H1 (cell line): ENCODE measurements around the gene NTN1. TPM values are rescaled to one million over a fixed set of nuclear protein-coding genes. Genes with fewer than 3 reads are reported as not detected.

Experiments
- CTCF ChIA-PET: fragments of 300-600 bp; sonication (Branson Sonifier 250); formaldehyde crosslinking; loops from one replicate; lab custom pipeline; 2021; ENCODE audit not compliant: partially characterized antibody; lab: Charles Lee
- POLR2A ChIA-PET: fragments of 300-600 bp; sonication (Branson Sonifier 250); formaldehyde crosslinking; loops from one replicate; lab custom pipeline; 2021; ENCODE audit warnings: inconsistent platforms; ENCODE audit not compliant: partially characterized antibody; lab: Charles Lee
- DNase-seq, 2 experiments: peaks; one replicate each; pipeline versions ENCODE4 v3.0.0 to v3.0.0-alpha.2; 2010 to 2022; ENCODE audit warnings: low spot score in 2 of 2, low read depth in 1 of 2, mixed read lengths in 1 of 2
- FAIRE-seq: peaks from 2 replicates; lab custom pipeline; 2011; peaks lifted over from hg19 to GRCh38; lab: Jason Lieb, UNC
- H2AFZ ChIP-seq: 2 replicates; pipeline ENCODE4 v1.8.1; 2012; ENCODE audit warnings: low read length, inconsistent platforms
- H2AK5ac ChIP-seq: 2 replicates; pipeline ENCODE4 v1.6.1; 2013; ENCODE audit warnings: low read depth, low read length
- H2BK120ac ChIP-seq: replicated peaks from 2 replicates; pipeline ENCODE3; 2013; ENCODE audit warnings: low read depth, low read length, inconsistent platforms
- H2BK12ac ChIP-seq: 2 replicates; pipeline ENCODE4 v1.6.1; 2013; ENCODE audit warnings: low read depth, low read length
- H2BK15ac ChIP-seq: 2 replicates; pipeline ENCODE4 v1.6.1; 2013; ENCODE audit warnings: low read length
- H2BK20ac ChIP-seq: 2 replicates; pipeline ENCODE4 v1.6.1; 2013; ENCODE audit warnings: low read length
- H2BK5ac ChIP-seq: 2 replicates; pipeline ENCODE4 v1.6.1; 2013; ENCODE audit warnings: low read depth, low read length
- H3K14ac ChIP-seq: 2 replicates; pipeline ENCODE4 v1.6.1; 2013; ENCODE audit warnings: inconsistent platforms; ENCODE audit not compliant: insufficient read length
- H3K18ac ChIP-seq: 2 replicates; pipeline ENCODE4 v1.6.1; 2013; ENCODE audit warnings: low read length; ENCODE audit errors: extremely low read depth
- H3K23ac ChIP-seq: 2 replicates; pipeline ENCODE4 v1.6.1; 2013; ENCODE audit warnings: inconsistent platforms; ENCODE audit not compliant: insufficient read length
- H3K23me2 ChIP-seq: 2 replicates; pipeline ENCODE4 v1.6.1; 2013; ENCODE audit warnings: low read depth, low read length
- H3K27ac ChIP-seq: 2 replicates; pipeline ENCODE4 v1.6.1; 2011; ENCODE audit warnings: low read depth, low read length, inconsistent platforms
- H3K27me3 ChIP-seq, 4 experiments: replicated peaks in 1 of 4; 1 replicate in 1 of 4; 2 replicates in 3 of 4; pipeline versions ENCODE4 v1.6.1 to v1.8.1; 2011 to 2013; ENCODE audit warnings: low read length in 3 of 4, mild to moderate bottlenecking in 3 of 4, inconsistent platforms in 2 of 4, mixed read lengths in 2 of 4, moderate library complexity in 1 of 4; ENCODE audit not compliant: control insufficient read depth in 3 of 4, insufficient read depth in 3 of 4; ENCODE audit errors: extremely low read depth in 1 of 4
- H3K36me3 ChIP-seq, 4 experiments: 2 replicates each; pipeline versions ENCODE4 v1.6.1 to v1.8.1; 2011 to 2013; ENCODE audit warnings: mild to moderate bottlenecking in 4 of 4, low read length in 3 of 4, moderate library complexity in 2 of 4, control low read depth in 1 of 4, inconsistent platforms in 1 of 4; ENCODE audit not compliant: insufficient read depth in 4 of 4, control insufficient read depth in 2 of 4
- H3K4ac ChIP-seq: replicated peaks from 2 replicates; pipeline ENCODE3; 2013; ENCODE audit warnings: low read length, low read depth, mixed read lengths, inconsistent platforms; ENCODE audit not compliant: insufficient read length
- H3K4me1 ChIP-seq, 4 experiments: replicated peaks in 1 of 4; 1 replicate in 1 of 4; 2 replicates in 3 of 4; pipeline versions ENCODE4 v1.6.1 to v1.8.1; 2011 to 2013; ENCODE audit warnings: low read length in 3 of 4, inconsistent platforms in 2 of 4, mixed read lengths in 1 of 4; ENCODE audit not compliant: insufficient read depth in 4 of 4, control insufficient read depth in 3 of 4
- H3K4me2 ChIP-seq, 2 experiments: 2 replicates each; pipeline versions ENCODE4 v1.6.1 to v1.8.1; 2011 to 2013; ENCODE audit warnings: low read depth in 2 of 2, low read length in 2 of 2, control low read depth in 1 of 2, inconsistent platforms in 1 of 2, mild to moderate bottlenecking in 1 of 2; ENCODE audit not compliant: insufficient read depth in 1 of 2
- H3K4me3 ChIP-seq, 4 experiments: fragments of 200-600, 300-600 bp in 1 of 4; sonication (generic), shearing (Covaris generic), sonication (Bioruptor Twin) in 1 of 4; 2 replicates each; pipeline versions ENCODE4 v1.5.1 to v1.8.1; 2011 to 2016; ENCODE audit warnings: low read length in 4 of 4, low read depth in 3 of 4, control low read depth in 2 of 4, inconsistent platforms in 2 of 4, mild to moderate bottlenecking in 2 of 4, mixed read lengths in 1 of 4, moderate library complexity in 1 of 4; ENCODE audit not compliant: insufficient read depth in 2 of 4; ENCODE audit errors: extremely low read depth in 1 of 4
- H3K56ac ChIP-seq: replicated peaks from 2 replicates; pipeline ENCODE3; 2013; ENCODE audit warnings: low read depth, mild to moderate bottlenecking, mixed read lengths, low read length, inconsistent platforms; ENCODE audit not compliant: insufficient read length
- H3K79me1 ChIP-seq: 2 replicates; pipeline ENCODE4 v1.6.1; 2013; ENCODE audit warnings: low read depth, low read length, control low read depth
- H3K79me2 ChIP-seq, 2 experiments: 2 replicates each; pipeline versions ENCODE4 v1.6.1 to v1.8.1; 2012 to 2013; ENCODE audit warnings: low read length in 2 of 2, mild to moderate bottlenecking in 2 of 2, inconsistent platforms in 1 of 2; ENCODE audit not compliant: insufficient read depth in 2 of 2, control insufficient read depth in 1 of 2
- H3K9ac ChIP-seq, 4 experiments: replicated peaks in 1 of 4; 1 replicate in 1 of 4; 2 replicates in 3 of 4; pipeline versions ENCODE4 v1.6.1 to v1.8.1; 2011 to 2013; ENCODE audit warnings: low read depth in 3 of 4, low read length in 3 of 4, control low read depth in 2 of 4, mild to moderate bottlenecking in 2 of 4, moderate library complexity in 2 of 4, inconsistent platforms in 1 of 4; ENCODE audit errors: extremely low read depth in 1 of 4
- H3K9me3 ChIP-seq, 2 experiments: 2 replicates each; pipeline versions ENCODE4 v1.6.1 to v1.8.1; 2012 to 2013; ENCODE audit warnings: mild to moderate bottlenecking in 2 of 2, moderate library complexity in 2 of 2, control low read depth in 1 of 2, inconsistent platforms in 1 of 2, low read depth in 1 of 2, low read length in 1 of 2, mixed read lengths in 1 of 2; ENCODE audit not compliant: insufficient read depth in 2 of 2
- H4K20me1 ChIP-seq, 2 experiments: replicated peaks in 1 of 2; 2 replicates each; pipeline versions ENCODE3 to v1.8.1; 2011 to 2013; ENCODE audit warnings: inconsistent platforms in 2 of 2, low read length in 2 of 2, mild to moderate bottlenecking in 1 of 2; ENCODE audit not compliant: insufficient read depth in 2 of 2, control insufficient read depth in 1 of 2
- H4K5ac ChIP-seq: 2 replicates; pipeline ENCODE4 v1.6.1; 2013; ENCODE audit warnings: low read length, low read depth, mixed read lengths, inconsistent platforms; ENCODE audit not compliant: insufficient read length
- H4K8ac ChIP-seq: 2 replicates; pipeline ENCODE4 v1.8.0; 2013; ENCODE audit warnings: mild to moderate bottlenecking, moderate library complexity, low read length, inconsistent platforms; ENCODE audit not compliant: insufficient read depth; ENCODE audit errors: extremely low read depth
- H4K91ac ChIP-seq: replicated peaks from 2 replicates; pipeline ENCODE3; 2013; ENCODE audit warnings: low read length, mixed read lengths, inconsistent platforms; ENCODE audit not compliant: insufficient read length
- ASH2L ChIP-seq: fragments of 200-600, 300-600 bp; sonication (generic); IDR thresholded peaks from one replicate; pipeline ENCODE4 v1.7.1; 2017; ENCODE audit warnings: low read length
- BACH1 ChIP-seq: IDR thresholded peaks from 2 replicates; pipeline ENCODE4 v1.6.1; 2012; ENCODE audit warnings: low read length, improper control_type of control experiment
- CTBP2 ChIP-seq: IDR thresholded peaks from 2 replicates; pipeline ENCODE4 v1.7.0; 2011; ENCODE audit warnings: borderline replicate concordance, mild to moderate bottlenecking, moderate library complexity, mixed read lengths, low read length; ENCODE audit not compliant: insufficient read depth, insufficient read length
- POLR2AphosphoS5 ChIP-seq: IDR thresholded peaks from 2 replicates; pipeline ENCODE4 v1.6.1; 2011; ENCODE audit warnings: low read depth, low read length
- RAD21 ChIP-seq, 2 experiments: IDR thresholded peaks in 1 of 2; conservative IDR thresholded peaks in 1 of 2; 2 replicates each; pipeline ENCODE4 v1.6.1; 2011; ENCODE audit warnings: low read depth in 2 of 2, low read length in 2 of 2, improper control_type of control experiment in 1 of 2, inconsistent platforms in 1 of 2, mild to moderate bottlenecking in 1 of 2, moderate library complexity in 1 of 2
- SP4 ChIP-seq: IDR thresholded peaks from 2 replicates; pipeline ENCODE4 v1.6.1; 2012; ENCODE audit warnings: low read length, inconsistent platforms
- TAF7 ChIP-seq: optimal IDR thresholded peaks from 2 replicates; pipeline ENCODE3; 2011; ENCODE audit warnings: low read depth, mild to moderate bottlenecking, inconsistent platforms, low read length, moderate library complexity, borderline replicate concordance
- TCF12 ChIP-seq: IDR thresholded peaks from 2 replicates; pipeline ENCODE4 v1.6.1; 2011; ENCODE audit warnings: low read depth, mild to moderate bottlenecking, low read length
- YY1 ChIP-seq: IDR thresholded peaks from 2 replicates; pipeline ENCODE4 v1.6.1; 2011; ENCODE audit warnings: low read depth, mild to moderate bottlenecking, low read length
- WGBS, 2 experiments: shearing (Covaris generic) in 1 of 2; methylation state at CpG; one replicate each; pipeline versions ENCODE4 v1.1.6 to v1.1.7; 2013 to 2015; ENCODE audit warnings: low lambda C conversion rate in 2 of 2, mixed read lengths in 2 of 2, inconsistent platforms in 1 of 2, low coverage in 1 of 2, missing lambda C conversion rate in 1 of 2; ENCODE audit not compliant: insufficient replicate concordance in 2 of 2, insufficient coverage in 1 of 2, insufficient read length in 1 of 2; ENCODE audit errors: extremely low coverage in 1 of 2, missing lambda C conversion rate in 1 of 2; 5-methylcytosine and 5-hydroxymethylcytosine counted together
- polyA plus RNA-seq, 7 experiments: library from polyadenylated mRNA; depleted of rRNA in 3 of 7; stranded (reverse) in 5 of 7; unstranded in 2 of 7; fragments of >200 nt in 5 of 7; fragments of 200-250 nt in 2 of 7; gene quantifications; 1 replicate in 5 of 7; 2 replicates in 1 of 7; 4 replicates in 1 of 7; pipeline versions ENCODE4 v1.2.1 to v1.2.3, GENCODE V29; 2011 to 2013; ENCODE audit warnings: missing spikeins in 2 of 7, mixed read lengths in 2 of 7
- total RNA-seq: library from RNA; stranded (reverse); fragmentation: NEBNext Ultra II Directional; extraction: Animal tissue kit (Norgen Biotek cat#: 25700); gene quantifications from 2 replicates; pipeline ENCODE4 v1.2.1, GENCODE V29; 2021

NTN1 gene
- total and polyA plus RNA-seq, 2 of the 8 experiments (the other 6 are each of a cell fraction or from before 2014, with no cell fraction given) = 2.0 to 2.3 TPM

GRCh38 chr17:9146064-9146463 is 124.8 kb downstream of the NTN1 start:
- FAIRE-seq (no peak), DNase-seq (no peak)
- H3K36me3 ChIP-seq = no peaks in the 10 kb centered on the region
- no peaks in the 10 kb centered on the region for H3K79me2 ChIP-seq
- WGBS, 2 experiments = 89% methylated on average over 4 of the region's 4 CpGs; no CpG with 5 or more reads in 1 of the 2 experiments
- H3K4me2 ChIP-seq = no peak overlapping the region
- no peaks in the 10 kb centered on the region for H3K27me3 ChIP-seq
- no peak overlapping the region for H3K27ac ChIP-seq
- H4K8ac ChIP-seq = no peak overlapping the region
- no peak overlapping the region for H3K4me3 ChIP-seq
- H2BK12ac ChIP-seq = no peak overlapping the region
- H3K14ac ChIP-seq = no peak overlapping the region
- CTCF ChIA-PET = interaction anchor here (0.8 to 1.9 kb wide), 7 partner anchors 11 to 376 kb away, joined by 3 to 8 read pairs (median 3); no protein-coding TSS in a partner anchor
- H3K23me2 ChIP-seq = no peaks in the 10 kb centered on the region
- no peaks in the 10 kb centered on the region for H3K9me3 ChIP-seq
- no peak overlapping the region for H4K5ac ChIP-seq
- no peak overlapping the region for H3K9ac ChIP-seq
- no peak overlapping the region for H2BK120ac ChIP-seq
- no peak overlapping the region for H2BK20ac ChIP-seq
- TF ChIP-seq SP4 = no peak
- no peak for TF ChIP-seq BACH1
- no peak for TF ChIP-seq TAF7
- no peak for TF ChIP-seq CTBP2
- TF ChIP-seq POLR2AphosphoS5 = no peak
- TF ChIP-seq RAD21 (IDR thresholded peaks at IDR 0.05 in 1 of 2, conservative IDR thresholded peaks at IDR 0.05 in 1 of 2; ENCODE audit: low read depth in 2 of 2, low read length in 2 of 2) = no peak
- no peak for TF ChIP-seq YY1
- TF ChIP-seq TCF12 = no peak
- no peak for TF ChIP-seq ASH2L
- no peak overlapping the region for H3K56ac ChIP-seq
- POLR2A ChIA-PET = interaction anchor here (1.0 to 1.4 kb wide), 3 partner anchors 10 to 19 kb away, joined by 3 read pairs; no protein-coding TSS in a partner anchor
- no peak overlapping the region for H3K23ac ChIP-seq
- no peaks in the 10 kb centered on the region for H4K20me1 ChIP-seq
- H2BK15ac ChIP-seq = no peak overlapping the region
- H3K79me1 ChIP-seq = no peaks in the 10 kb centered on the region
- H3K18ac ChIP-seq = no peak overlapping the region
- H3K4me1 ChIP-seq = peaks cover 0 to 5% (median 0%) of the 10 kb centered on the region in 4 experiments; a peak in 2 of 7 replicates
- no peak overlapping the region; the same call in 1 of the 2 replicates for H2BK5ac ChIP-seq
- H2AFZ ChIP-seq = no peak overlapping the region
- H2AK5ac ChIP-seq = no peak overlapping the region
- no peak overlapping the region for H4K91ac ChIP-seq
- H3K4ac ChIP-seq = no peak overlapping the region
